Hepatocyte (in vitro differentiated cells): Measurements from ENCODE around the gene ZSCAN25. TPM values are rescaled to one million over a fixed set of nuclear protein-coding genes. Genes with fewer than 3 reads are reported as not detected.

Experiments used
- DNase-seq: peaks from one replicate; pipeline ENCODE4 v3.0.0-alpha.2; 2016; ENCODE audit warnings: low spot score
- H2AFZ ChIP-seq: fragments of 200-600 bp; sonication (generic); 2 replicates; pipeline ENCODE4 v1.6.0; 2016; ENCODE audit warnings: antibody characterized with exemption, mild to moderate bottlenecking
- H3K27ac ChIP-seq: fragments of 200-600 bp; sonication (generic); 2 replicates; pipeline ENCODE4 v1.5.1; 2016; ENCODE audit warnings: mild to moderate bottlenecking
- H3K27me3 ChIP-seq: fragments of 200-600 bp; sonication (generic); 2 replicates; pipeline ENCODE4 v1.6.1; 2016
- H3K36me3 ChIP-seq: fragments of 200-600 bp; sonication (generic); replicated peaks from 2 replicates; pipeline ENCODE4 v1.5.1; 2016; ENCODE audit warnings: low read depth; ENCODE audit not compliant: insufficient read depth
- H3K4me1 ChIP-seq: fragments of 200-600 bp; sonication (generic); 2 replicates; pipeline ENCODE4 v1.5.1; 2016; ENCODE audit warnings: mild to moderate bottlenecking, moderate library complexity; ENCODE audit not compliant: insufficient read depth
- H3K4me2 ChIP-seq: fragments of 200-600 bp; sonication (generic); 2 replicates; pipeline ENCODE4 v1.6.0; 2016
- H3K4me3 ChIP-seq: fragments of 200-600 bp; sonication (generic); 2 replicates; pipeline ENCODE4 v1.5.1; 2016; ENCODE audit warnings: mild to moderate bottlenecking
- H3K79me2 ChIP-seq: fragments of 200-600 bp; sonication (generic); 2 replicates; pipeline ENCODE4 v1.6.0; 2017; ENCODE audit warnings: mild to moderate bottlenecking
- H3K9me2 ChIP-seq: fragments of 200-600 bp; sonication (generic); replicated peaks from 2 replicates; pipeline ENCODE4 v1.6.0; 2017; ENCODE audit warnings: mild to moderate bottlenecking; ENCODE audit not compliant: insufficient read depth
- H3K9me3 ChIP-seq: fragments of 200-600 bp; sonication (generic); 2 replicates; pipeline ENCODE4 v1.5.1; 2016; ENCODE audit warnings: low read depth, mild to moderate bottlenecking
- H4K20me1 ChIP-seq: fragments of 200-600 bp; sonication (generic); 2 replicates; pipeline ENCODE4 v1.6.0; 2016; ENCODE audit warnings: mild to moderate bottlenecking; ENCODE audit not compliant: insufficient read depth, poor library complexity, severe bottlenecking
- CTCF ChIP-seq: fragments of 200-600 bp; sonication (generic); IDR thresholded peaks from 2 replicates; pipeline ENCODE4 v1.5.1; 2016; ENCODE audit warnings: antibody characterized with exemption, mild to moderate bottlenecking; ENCODE audit not compliant: poor library complexity
- EZH2 ChIP-seq: fragments of 200-600 bp; sonication (generic); IDR thresholded peaks from 2 replicates; pipeline ENCODE4 v1.6.1; 2016; ENCODE audit warnings: antibody characterized with exemption, mild to moderate bottlenecking, borderline replicate concordance
- EZH2phosphoT487 ChIP-seq: fragments of 200-600 bp; sonication (generic); IDR thresholded peaks from one replicate; pipeline ENCODE4 v1.6.1; 2018; ENCODE audit warnings: antibody characterized with exemption, mild to moderate bottlenecking, low read depth, moderate library complexity; ENCODE audit not compliant: unreplicated experiment, severe bottlenecking
- WGBS: methylation state at CpG from one replicate; pipeline ENCODE4 v1.1.6; 2016; ENCODE audit warnings: low lambda C conversion rate; ENCODE audit errors: missing lambda C conversion rate; 5-methylcytosine and 5-hydroxymethylcytosine counted together
- polyA plus RNA-seq: library from polyadenylated mRNA; unstranded; fragments of >200 nt; fragmentation: Nextera tagmentation; extraction: Ambion mirVana; gene quantifications from 2 replicates; pipeline ENCODE4 v1.2.1, GENCODE V29; 2016
- total RNA-seq: library from RNA; depleted of rRNA; stranded (reverse); fragments of >200 nt; gene quantifications from 2 replicates; pipeline ENCODE4 v1.2.3, GENCODE V29; 2014

The ZSCAN25 gene
- total and polyA plus RNA-seq, 2 experiments from 2014 or later = 11.4 to 18.8 TPM

GRCh38 chr7:99619571-99620130 lies 2.9 kb downstream of the ZSCAN25 start:
- no peak for DNase-seq
- Histone ChIP-seq H3K4me1 (peaks cover 6% of the 10 kb centered on the region), H3K4me3 (no peak overlapping the region), H3K9me2 (no peaks in the 10 kb centered on the region), H3K4me2 (no peak overlapping the region), H3K9me3 (no peaks in the 10 kb centered on the region), H3K79me2 (peaks cover 27% of the 10 kb centered on the region), H2AFZ (no peak overlapping the region), H3K27me3 (no peaks in the 10 kb centered on the region), H3K36me3 (no peaks in the 10 kb centered on the region), H3K27ac (no peak overlapping the region), H4K20me1 (no peaks in the 10 kb centered on the region)
- 98% methylated on average over 18 of the region's 18 CpGs for WGBS
- TF ChIP-seq CTCF (no peak), EZH2phosphoT487 (no peak), EZH2 (no peak)

- TF ChIP-seq EZH2 (no peak), EZH2phosphoT487 (no peak), CTCF (no peak)
- no peaks in the 10 kb centered on the region for H4K20me1 ChIP-seq
- no peak overlapping the region for H3K4me3 ChIP-seq
- WGBS = 88% methylated on average over 5 of the region's 5 CpGs
- H3K9me2 ChIP-seq = no peaks in the 10 kb centered on the region
- no peak overlapping the region for H3K27ac ChIP-seq
- H3K4me2 ChIP-seq = no peak overlapping the region
- no peak overlapping the region for H2AFZ ChIP-seq
- peaks cover 27% of the 10 kb centered on the region for H3K79me2 ChIP-seq
- no peak for DNase-seq
- H3K9me3 ChIP-seq = no peaks in the 10 kb centered on the region
- no peaks in the 10 kb centered on the region for H3K27me3 ChIP-seq
- H3K36me3 ChIP-seq = no peaks in the 10 kb centered on the region
- H3K4me1 ChIP-seq = peaks cover 6% of the 10 kb centered on the region
Observed at GRCh38 chr7:99621271-99621670, 4.5 kb downstream of the ZSCAN25 start.

- H3K4me3 ChIP-seq = no peak overlapping the region
- H3K36me3 ChIP-seq = no peaks in the 10 kb centered on the region
- H3K4me2 ChIP-seq = no peak overlapping the region
- H3K4me1 ChIP-seq = peaks cover 6% of the 10 kb centered on the region
- no peak for TF ChIP-seq EZH2phosphoT487
- TF ChIP-seq CTCF = no peak
- no peak for TF ChIP-seq EZH2
- no peaks in the 10 kb centered on the region for H3K27me3 ChIP-seq
- no peaks in the 10 kb centered on the region for H3K9me2 ChIP-seq
- 94% methylated on average over 10 of the region's 10 CpGs for WGBS
- H4K20me1 ChIP-seq = no peaks in the 10 kb centered on the region
- no peak overlapping the region for H2AFZ ChIP-seq
- H3K9me3 ChIP-seq = no peaks in the 10 kb centered on the region
- no peak overlapping the region for H3K27ac ChIP-seq
- peaks cover 20% of the 10 kb centered on the region for H3K79me2 ChIP-seq
- no peak for DNase-seq
Observed at GRCh38 chr7:99622596-99622995, 5.8 kb downstream of the ZSCAN25 start.

GRCh38 chr7:99623091-99623693 lies 6.4 kb downstream of the ZSCAN25 start:
- Histone ChIP-seq H3K4me2 (no peak overlapping the region), H3K36me3 (no peaks in the 10 kb centered on the region), H3K4me3 (no peak overlapping the region), H3K9me2 (no peaks in the 10 kb centered on the region), H2AFZ (no peak overlapping the region), H3K27ac (no peak overlapping the region), H4K20me1 (no peaks in the 10 kb centered on the region), H3K79me2 (peaks cover 16% of the 10 kb centered on the region), H3K4me1 (peaks cover 2% of the 10 kb centered on the region), H3K27me3 (no peaks in the 10 kb centered on the region), H3K9me3 (no peaks in the 10 kb centered on the region)
- WGBS = 84% methylated on average over 7 of the region's 7 CpGs
- TF ChIP-seq EZH2phosphoT487 (no peak), EZH2 (no peak), CTCF (no peak)
- no peak for DNase-seq
